LNCaP clone FGC (cell line): ENCODE measurements around the gene COTL1.

Experiments
- DNase-seq: peaks from one replicate; pipeline ENCODE4 v3.0.0-alpha.2; 2011; ENCODE audit warnings: low read depth
- H3K4me3 ChIP-seq: 2 replicates; pipeline ENCODE4 v1.5.1; 2011; ENCODE audit warnings: mild to moderate bottlenecking, low read depth, low read length, control low read depth
- TF ChIP-seq, protein P1 (sequence below): IDR thresholded peaks from 2 replicates; pipeline ENCODE4 v1.5.1; 2012; ENCODE audit warnings: mild to moderate bottlenecking; ENCODE audit not compliant: control insufficient read depth, insufficient read depth; ENCODE audit errors: extremely low read depth

The COTL1 gene

GRCh38 chr16:84613408-84614072, 4.3 kb downstream of the COTL1 start:
- H3K4me3 ChIP-seq: no peak overlapping the region
- TF ChIP-seq, protein P1, sequence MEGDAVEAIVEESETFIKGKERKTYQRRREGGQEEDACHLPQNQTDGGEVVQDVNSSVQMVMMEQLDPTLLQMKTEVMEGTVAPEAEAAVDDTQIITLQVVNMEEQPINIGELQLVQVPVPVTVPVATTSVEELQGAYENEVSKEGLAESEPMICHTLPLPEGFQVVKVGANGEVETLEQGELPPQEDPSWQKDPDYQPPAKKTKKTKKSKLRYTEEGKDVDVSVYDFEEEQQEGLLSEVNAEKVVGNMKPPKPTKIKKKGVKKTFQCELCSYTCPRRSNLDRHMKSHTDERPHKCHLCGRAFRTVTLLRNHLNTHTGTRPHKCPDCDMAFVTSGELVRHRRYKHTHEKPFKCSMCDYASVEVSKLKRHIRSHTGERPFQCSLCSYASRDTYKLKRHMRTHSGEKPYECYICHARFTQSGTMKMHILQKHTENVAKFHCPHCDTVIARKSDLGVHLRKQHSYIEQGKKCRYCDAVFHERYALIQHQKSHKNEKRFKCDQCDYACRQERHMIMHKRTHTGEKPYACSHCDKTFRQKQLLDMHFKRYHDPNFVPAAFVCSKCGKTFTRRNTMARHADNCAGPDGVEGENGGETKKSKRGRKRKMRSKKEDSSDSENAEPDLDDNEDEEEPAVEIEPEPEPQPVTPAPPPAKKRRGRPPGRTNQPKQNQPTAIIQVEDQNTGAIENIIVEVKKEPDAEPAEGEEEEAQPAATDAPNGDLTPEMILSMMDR: no peak
- DNase-seq: no peak

GRCh38 chr16:84612686-84613085, 5.2 kb downstream of the COTL1 start:
- H3K4me3 ChIP-seq: no peak overlapping the region
- TF ChIP-seq, protein P1: no peak
- DNase-seq: no peak

DNA sequence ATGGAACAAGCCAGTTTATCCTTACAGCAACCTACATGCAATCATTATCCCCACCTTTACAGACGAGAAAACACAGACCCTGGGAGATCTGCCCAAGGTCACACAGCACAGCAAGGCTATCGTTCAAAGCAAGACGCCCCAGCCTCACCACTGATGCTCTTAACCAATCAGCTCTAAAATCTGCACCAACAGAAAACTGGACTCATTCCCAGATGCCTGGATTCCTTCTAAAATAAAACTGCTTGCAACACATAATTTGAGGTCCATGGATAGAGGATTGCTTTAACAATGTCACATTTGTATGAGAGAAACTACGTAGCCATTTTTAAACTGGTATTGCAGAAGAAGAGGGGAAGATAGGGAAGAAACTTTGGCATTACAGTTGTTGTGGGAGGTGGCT, 6.8 kb downstream of the COTL1 start:
- TF ChIP-seq, protein P1: no peak
- no peak for DNase-seq
- no peak overlapping the region for H3K4me3 ChIP-seq

DNA sequence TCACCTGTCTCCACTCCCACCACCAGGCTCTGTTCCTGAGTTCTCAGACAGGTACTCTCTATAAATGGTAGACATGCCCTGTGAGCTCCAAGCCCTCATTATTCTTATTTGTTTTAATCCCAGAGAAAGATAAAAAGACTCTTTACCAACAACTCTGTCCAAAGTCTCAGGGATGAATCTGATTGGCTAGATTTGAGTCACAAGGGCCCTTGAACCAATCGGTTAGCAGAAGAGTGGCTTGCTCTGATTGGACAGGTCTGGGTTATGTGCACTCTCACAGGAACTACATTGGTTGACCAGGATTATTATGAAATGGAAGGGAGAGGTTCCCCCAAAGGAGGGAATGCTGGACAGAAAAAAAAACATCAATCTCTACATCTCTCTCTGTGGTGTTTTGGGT, 7.5 kb downstream of the COTL1 start:
- TF ChIP-seq, protein P1: no peak
- H3K4me3 ChIP-seq: no peak overlapping the region
- no peak for DNase-seq

DNA sequence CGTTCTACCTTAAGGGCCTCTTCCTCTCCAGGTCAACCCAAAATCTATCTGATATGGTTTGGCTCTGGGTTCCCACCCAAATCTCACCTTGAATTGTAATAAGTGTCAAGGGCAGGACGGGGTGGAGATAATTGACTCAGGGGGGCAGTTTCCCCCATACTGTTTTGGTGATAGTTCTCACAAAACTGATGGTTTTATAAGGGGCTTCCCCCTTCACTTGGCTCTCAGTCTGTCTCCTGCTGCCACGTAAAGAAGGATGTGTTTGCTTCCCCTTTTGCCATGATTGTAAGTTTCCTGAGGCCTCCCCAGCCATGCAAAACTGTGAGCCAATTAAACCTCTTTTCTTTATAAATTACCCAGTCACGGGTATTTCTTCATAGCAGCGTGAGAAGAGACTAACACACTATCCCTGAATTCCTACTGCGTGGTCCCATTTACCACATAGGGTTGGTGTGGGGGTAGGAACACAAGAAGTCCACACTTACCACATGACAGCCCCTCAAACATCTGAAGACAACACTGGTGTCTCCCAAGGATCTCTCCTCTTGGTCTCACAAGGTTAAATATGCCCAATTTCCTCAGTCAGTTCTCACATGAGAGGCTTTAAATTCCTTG, 8.2 kb downstream of the COTL1 start:
- no peak for DNase-seq
- TF ChIP-seq, protein P1: no peak
- H3K4me3 ChIP-seq: no peak overlapping the region

DNA sequence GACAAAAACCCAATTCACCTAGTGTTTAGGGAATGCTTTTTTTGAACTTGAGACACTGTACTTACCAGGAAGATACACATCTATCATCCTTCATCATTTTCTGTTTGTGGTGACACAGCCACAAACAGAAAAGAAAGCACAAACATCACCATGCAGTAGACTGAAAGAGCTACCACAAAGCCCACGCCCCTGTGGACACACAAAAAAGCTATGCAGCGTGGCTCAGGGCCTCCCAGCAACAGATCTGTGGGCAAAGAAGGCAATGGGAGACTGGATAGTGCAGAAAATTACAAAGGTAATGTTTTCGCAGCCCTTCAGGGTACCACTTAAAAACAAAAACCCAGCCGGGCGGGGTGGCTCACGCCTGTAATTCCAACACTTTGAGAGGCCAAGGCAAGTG, 9.6 kb downstream of the COTL1 start:
- no peak for DNase-seq
- TF ChIP-seq, protein P1: no peak
- no peak overlapping the region for H3K4me3 ChIP-seq

GRCh38 chr16:84607694-84608093, 10.2 kb downstream of the COTL1 start:
- H3K4me3 ChIP-seq: no peak overlapping the region
- TF ChIP-seq, protein P1: no peak
- no peak for DNase-seq
